A673 (cell line): Measurements from ENCODE around the gene ME2.

Source experiments
- CTCF ChIP-seq: fragments of 300-800, 200-600 bp; sonication (generic); conservative IDR thresholded peaks from 2 replicates; pipeline ENCODE4 v1.5.1; 2017; ENCODE audit warnings: low read depth, mild to moderate bottlenecking, antibody characterized with exemption, low read length, moderate library complexity, mixed read lengths
- EZH2 ChIP-seq: fragments of 200-600 bp; sonication (generic); IDR thresholded peaks from 2 replicates; pipeline ENCODE4 v1.6.1; 2017; ENCODE audit warnings: borderline replicate concordance, low read depth, mild to moderate bottlenecking, mixed read lengths, antibody characterized with exemption, low read length; ENCODE audit not compliant: poor library complexity, severe bottlenecking

- TF ChIP-seq CTCF: no peak
- TF ChIP-seq EZH2: no peak
Observed at GRCh38 chr18:50848991-50849390, 29.9 kb upstream of the ME2 start.
